ENCODE data around the gene EPS8L1. TPM values are rescaled to one million over a fixed set of nuclear protein-coding genes. Genes with fewer than 3 reads are reported as not detected.
"Not testable (repeated sequence)": the region's sequence is repeated elsewhere in the genome, so short reads cannot be mapped to it uniquely, and the experiment has no call there.

EPS8L1 gene
- 7.3 and 7.8 TPM in 2 replicates for total RNA-seq (2014; rRNA removed; shearing (Covaris generic))
- 2.4 and 2.7 TPM in 2 replicates for polyA plus RNA-seq (2015; cell fraction: cytosol; rRNA removed)
- 6.8 and 8.7 TPM in 2 replicates for polyA plus RNA-seq (2015; cell fraction: nucleus; rRNA removed)

- DNase-seq (ENCODE audit: low read depth), result no peak
Measured at GRCh38 chr19:55075371-55075998, at the start of gene EPS8L1. Gene EPS8L1 (plus strand): TSS chr19:55075869. CDS start chr19:55076445, 576 bp downstream.

- DNase-seq (ENCODE audit: low read depth), result not testable (repeated sequence)
Measured at GRCh38 chr19:55027140-55027471, 48.6 kb upstream of the EPS8L1 start.

GRCh38 chr19:55027472-55028337, 48.0 kb upstream of the EPS8L1 start:
- DNase-seq (ENCODE audit: low read depth), result no peak

- no peak for DNase-seq (ENCODE audit: low read depth)
Measured at GRCh38 chr19:55028757-55029156, 46.9 kb upstream of the EPS8L1 start.

- DNase-seq (ENCODE audit: low read depth), result no peak
Measured at GRCh38 chr19:55031178-55031577, 44.5 kb upstream of the EPS8L1 start.

GRCh38 chr19:55032170-55032800, 43.4 kb upstream of the EPS8L1 start:
- DNase-seq (ENCODE audit: low read depth), result no peak

GRCh38 chr19:55032976-55033643, 42.6 kb upstream of the EPS8L1 start:
- not testable (repeated sequence) for DNase-seq (ENCODE audit: low read depth)

GRCh38 chr19:55034751-55035150, 40.9 kb upstream of the EPS8L1 start:
- no peak for DNase-seq (ENCODE audit: low read depth)

- DNase-seq (ENCODE audit: low read depth), result no peak
Measured at GRCh38 chr19:55036058-55036457, 39.6 kb upstream of the EPS8L1 start.

GRCh38 chr19:55037603-55038002, 38.1 kb upstream of the EPS8L1 start:
- not testable (repeated sequence) for DNase-seq (ENCODE audit: low read depth)

GRCh38 chr19:55040654-55041053, 35.0 kb upstream of the EPS8L1 start:
- not testable (repeated sequence) for DNase-seq (ENCODE audit: low read depth)

GRCh38 chr19:55041244-55041626, 34.4 kb upstream of the EPS8L1 start:
- DNase-seq (ENCODE audit: low read depth), result no peak

- DNase-seq (ENCODE audit: low read depth), result no peak
Measured at GRCh38 chr19:55041627-55042343, 33.9 kb upstream of the EPS8L1 start.

- no peak for DNase-seq (ENCODE audit: low read depth)
Measured at GRCh38 chr19:55042344-55042678, 33.4 kb upstream of the EPS8L1 start.

- DNase-seq (ENCODE audit: low read depth), result no peak
Measured at GRCh38 chr19:55042688-55043087, 33.0 kb upstream of the EPS8L1 start.

GRCh38 chr19:55044286-55044685, 31.4 kb upstream of the EPS8L1 start:
- no peak for DNase-seq (ENCODE audit: low read depth)

GRCh38 chr19:55044771-55045716, 30.6 kb upstream of the EPS8L1 start:
- no peak for DNase-seq (ENCODE audit: low read depth)

GRCh38 chr19:55046975-55047622, 28.6 kb upstream of the EPS8L1 start:
- no peak for DNase-seq (ENCODE audit: low read depth)

- no peak for DNase-seq (ENCODE audit: low read depth)
Measured at GRCh38 chr19:55047951-55048350, 27.7 kb upstream of the EPS8L1 start.

Data from HT1080 (cell line).